Peyer's patch (tissue), 4 donors: ENCODE results near the gene CCDC174.

Experiments
- POLR2A ChIP-seq, 2 donors: fragments of 450-650 bp; IDR thresholded peaks; one replicate each; pipeline ENCODE4 v1.5.1; 2017; ENCODE audit warnings: antibody characterized with exemption in 2 of 2, mild to moderate bottlenecking in 2 of 2, moderate library complexity in 2 of 2
- TF ChIP-seq, protein P1 (sequence below), 6 experiments: fragments of 450-650 bp in 4 of 6; fragments of 200-600 bp in 2 of 6; sonication (generic) in 1 of 6; IDR thresholded peaks; one replicate each; pipeline ENCODE4 v1.5.1; 2017 to 2019; ENCODE audit warnings: antibody characterized with exemption in 6 of 6, mild to moderate bottlenecking in 3 of 6, moderate library complexity in 1 of 6

DNA sequence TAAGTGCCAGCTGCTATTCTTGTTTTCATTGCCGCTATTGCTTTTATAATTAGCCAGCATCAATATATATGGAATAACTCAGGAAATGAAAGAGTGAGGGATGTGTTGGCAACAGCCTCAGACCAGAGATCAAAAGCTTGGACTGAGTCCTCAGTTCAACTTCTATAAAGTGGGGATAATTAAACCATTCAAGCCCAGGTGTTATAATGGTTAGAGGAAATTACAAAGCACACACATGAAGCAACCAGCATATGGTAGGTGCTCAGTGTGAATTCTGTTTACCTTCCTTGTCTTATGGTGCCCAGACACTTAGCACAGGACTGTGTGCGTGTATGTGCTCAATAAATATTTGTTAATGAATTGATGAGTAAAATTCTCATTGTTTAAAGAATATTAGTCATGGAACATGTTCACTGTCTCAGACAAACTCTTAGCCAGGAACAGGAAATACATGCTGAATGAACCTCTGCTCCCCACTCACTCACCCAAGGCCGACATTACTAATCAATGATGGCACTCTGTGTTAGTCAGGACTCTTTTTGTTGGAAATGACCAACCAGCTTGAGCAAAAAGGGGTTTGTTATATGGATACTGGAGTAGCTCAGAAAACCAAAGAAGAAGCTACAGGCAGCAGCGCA, 16.7 kb upstream of the CCDC174 start:
- TF ChIP-seq POLR2A (IDR thresholded peaks at IDR 0.05) = no peak
- TF ChIP-seq, protein P1, sequence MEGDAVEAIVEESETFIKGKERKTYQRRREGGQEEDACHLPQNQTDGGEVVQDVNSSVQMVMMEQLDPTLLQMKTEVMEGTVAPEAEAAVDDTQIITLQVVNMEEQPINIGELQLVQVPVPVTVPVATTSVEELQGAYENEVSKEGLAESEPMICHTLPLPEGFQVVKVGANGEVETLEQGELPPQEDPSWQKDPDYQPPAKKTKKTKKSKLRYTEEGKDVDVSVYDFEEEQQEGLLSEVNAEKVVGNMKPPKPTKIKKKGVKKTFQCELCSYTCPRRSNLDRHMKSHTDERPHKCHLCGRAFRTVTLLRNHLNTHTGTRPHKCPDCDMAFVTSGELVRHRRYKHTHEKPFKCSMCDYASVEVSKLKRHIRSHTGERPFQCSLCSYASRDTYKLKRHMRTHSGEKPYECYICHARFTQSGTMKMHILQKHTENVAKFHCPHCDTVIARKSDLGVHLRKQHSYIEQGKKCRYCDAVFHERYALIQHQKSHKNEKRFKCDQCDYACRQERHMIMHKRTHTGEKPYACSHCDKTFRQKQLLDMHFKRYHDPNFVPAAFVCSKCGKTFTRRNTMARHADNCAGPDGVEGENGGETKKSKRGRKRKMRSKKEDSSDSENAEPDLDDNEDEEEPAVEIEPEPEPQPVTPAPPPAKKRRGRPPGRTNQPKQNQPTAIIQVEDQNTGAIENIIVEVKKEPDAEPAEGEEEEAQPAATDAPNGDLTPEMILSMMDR (IDR thresholded peaks at IDR 0.05) = peak in 1 of 6 experiments; percentile 4
